ENCODE data around the gene LZTS2.

LZTS2 gene

GRCh38 chr10:100978901-100979195, 20.8 kb upstream of the LZTS2 start:
- DNase-seq, result no peak

GRCh38 chr10:100979791-100980272, 19.8 kb upstream of the LZTS2 start:
- DNase-seq, result no peak

- DNase-seq, result no peak
Measured at GRCh38 chr10:100980311-100980710, 19.3 kb upstream of the LZTS2 start.

GRCh38 chr10:100980711-100981110, 18.9 kb upstream of the LZTS2 start:
- no peak for DNase-seq

GRCh38 chr10:100981178-100981772, 18.3 kb upstream of the LZTS2 start:
- DNase-seq, result no peak

GRCh38 chr10:100982916-100983830, 16.4 kb upstream of the LZTS2 start:
- DNase-seq, result no peak

- DNase-seq, result no peak
Measured at GRCh38 chr10:100983868-100984671, 15.5 kb upstream of the LZTS2 start.

GRCh38 chr10:100984672-100985177, 14.9 kb upstream of the LZTS2 start:
- DNase-seq, result no peak

- DNase-seq, result no peak
Measured at GRCh38 chr10:100985336-100985735, 14.3 kb upstream of the LZTS2 start.

- DNase-seq, result no peak
Measured at GRCh38 chr10:100986623-100986951, 13.0 kb upstream of the LZTS2 start.

- peak; percentile 62 for DNase-seq
Measured at GRCh38 chr10:100986952-100987684, 12.5 kb upstream of the LZTS2 start, which contains the start of the genes MRPL43 and TWNK. Gene MRPL43, minus strand, starts transcription at chr10:100987497. Its CDS starts 54 bp downstream, at chr10:100987443. Gene TWNK, plus strand, starts transcription at chr10:100987543. Its CDS starts 668 bp downstream, at chr10:100988211.

GRCh38 chr10:100987685-100988049, 11.9 kb upstream of the LZTS2 start:
- no peak for DNase-seq

- DNase-seq, result no peak
Measured at GRCh38 chr10:100988166-100988565, 11.4 kb upstream of the LZTS2 start.

- DNase-seq, result no peak
Measured at GRCh38 chr10:100989088-100989487, 10.5 kb upstream of the LZTS2 start.

GRCh38 chr10:100993986-100994708, 5.5 kb upstream of the LZTS2 start:
- peak; percentile 23 for DNase-seq

- no peak for DNase-seq
Measured at GRCh38 chr10:100995181-100995580, 4.4 kb upstream of the LZTS2 start.

GRCh38 chr10:100996678-100997359, 2.8 kb upstream of the LZTS2 start:
- DNase-seq, result no peak

- DNase-seq, result peak; percentile 55
Measured at GRCh38 chr10:100997360-100998182, 2.0 kb upstream of the LZTS2 start.

GRCh38 chr10:100998183-100998990, 1.2 kb upstream of the LZTS2 start:
- peak; percentile 63 for DNase-seq
